Pancreas (tissue), 10 donors: ENCODE data around the gene SLC51B. TPM values are rescaled to one million over a fixed set of nuclear protein-coding genes. Genes with fewer than 3 reads are reported as not detected.
A peak's percentile ranks its signal among the peaks of the same experiment; 100 is the strongest.

Source experiments
- ATAC-seq, 4 donors: fragments of 200-7000 bp; cut with Tn5 transposase; one replicate each; pipeline versions ENCODE4 v1.8.0 to v1.9.1; 2020; ENCODE audit warnings: mild to moderate bottlenecking in 4 of 4, moderate library complexity in 4 of 4
- DNase-seq, 6 donors: peaks; one replicate each; pipeline ENCODE4 v3.0.0-alpha.2; 2020
- FAIRE-seq: peaks from 2 replicates; lab custom pipeline; 2012; peaks lifted over from hg19 to GRCh38; lab: Jason Lieb, UNC
- H3K27ac ChIP-seq, 4 donors: fragments of 200-600 bp; sonication (generic); 1 replicate in 3 of 4; 2 replicates in 1 of 4; pipeline versions ENCODE4 v1.5.0 to v1.8.0; 2020
- H3K27me3 ChIP-seq, 4 donors: fragments of 200-600 bp; one replicate each; pipeline ENCODE4 v1.8.0; 2021
- H3K36me3 ChIP-seq, 3 donors: fragments of 200-600 bp; sonication (generic) in 1 of 3; one replicate each; pipeline versions ENCODE4 v1.5.0 to v1.8.0; 2020 to 2021
- H3K4me1 ChIP-seq, 3 donors: fragments of 200-600 bp; one replicate each; pipeline ENCODE4 v1.8.0; 2021
- H3K4me3 ChIP-seq, 4 donors: fragments of 200-600 bp; sonication (generic) in 2 of 4; one replicate each; pipeline versions ENCODE4 v1.5.0 to v1.8.0; 2020 to 2021
- H3K9me3 ChIP-seq, 4 donors: fragments of 200-600 bp; one replicate each; pipeline ENCODE4 v1.8.0; 2021
- CTCF ChIP-seq, 4 donors: fragments of 200-600 bp; sonication (generic) in 3 of 4; IDR thresholded peaks; one replicate each; pipeline versions ENCODE4 v1.5.0 to v1.8.0; 2021; ENCODE audit warnings: antibody characterized with exemption in 4 of 4
- WGBS, 2 donors: extraction: QIAGEN DNeasy Blood & Tissue Kit; methylation state at CpG; one replicate each; pipeline ENCODE4 v1.1.7; 2013; 5-methylcytosine and 5-hydroxymethylcytosine counted together
- intact Hi-C, 3 donors: fragments of 100-400 bp; cut with DNase I; formaldehyde crosslinking; loops; one replicate each; pipeline versions ENCODE4 v1.11.1 to v1.14.2; 2022
- polyA plus RNA-seq, 2 donors: library from polyadenylated mRNA; stranded (reverse); fragments of 200-250 nt; gene quantifications; one replicate each; pipeline ENCODE4 v1.2.3, GENCODE V29; 2013
- total RNA-seq, 6 donors: library from RNA; stranded (reverse); fragmentation: NEBNext Ultra II Directional in 4 of 6; extraction: Animal tissue kit (Norgen Biotek cat#: 25700) in 4 of 6; gene quantifications; one replicate each; pipeline versions ENCODE4 v1.2.1 to v1.2.4, GENCODE V29; 2021 to 2023
- donor health status: healthy with polysubstance abuse.
- donor health status: DM: no; HTN: no; CAD: no; lungs with moderate emphysema.
- donor health status: DM: no; HTN: no; CAD: no.
- donor health status: control.
- donor health status: control.
- donor health status: Bipolar disorder and iron deficiency.
- donor health status: DM: yes; HTN: yes; CAD: no.
- donor health status: DM: no; HTN: no; CAD: no.
- donor health status: DM: no; HTN: no; CAD: no.
- donor health status: DM: yes; HTN: yes; CAD: no.

The SLC51B gene
- total and polyA plus RNA-seq, 8 donors: 0.26 to 1.1 (median 0.49) TPM; not detected in 5

- Histone ChIP-seq H3K27ac (no peak overlapping the region), H3K9me3 (no peaks in the 10 kb centered on the region), H3K27me3 (no peaks in the 10 kb centered on the region), H3K36me3 (peaks cover 0 to 22% (median 2%) of the 10 kb centered on the region in 3 donors), H3K4me1 (no peaks in the 10 kb centered on the region), H3K4me3 (no peak overlapping the region)
- WGBS, 2 donors: 51 to 67% methylated on average over 9 of the region's 9 CpGs
- DNase-seq (peak in 4 of 6 donors; percentile 33 to 74 (median 38)), FAIRE-seq (no peak), ATAC-seq (peak in 3 of 4 donors; percentile 53 to 72 (median 56))
- intact Hi-C loops: no loop called here
- TF ChIP-seq CTCF (IDR thresholded peaks at IDR 0.05): peak; percentile 34 to 52 (median 48)
Observed at GRCh38 chr15:65101411-65101890, 56.3 kb downstream of the SLC51B start.

- Histone ChIP-seq H3K9me3 (no peaks in the 10 kb centered on the region), H3K27me3 (no peaks in the 10 kb centered on the region), H3K4me1 (no peaks in the 10 kb centered on the region), H3K4me3 (no peak overlapping the region), H3K36me3 (peaks cover 0 to 22% (median 2%) of the 10 kb centered on the region in 3 donors), H3K27ac (no peak overlapping the region)
- ATAC-seq (peak in 1 of 4 donors; percentile 24), DNase-seq (peak in 2 of 6 donors; percentile 50 to 68), FAIRE-seq (no peak)
- 84% methylated on average over 64 to 75 of the region's 75 CpGs for WGBS, 2 donors
- TF ChIP-seq CTCF (IDR thresholded peaks at IDR 0.05): peak in 1 of 4 donors; percentile 4
- intact Hi-C loops: no loop called here
Observed at GRCh38 chr15:65101891-65102708, 56.9 kb downstream of the SLC51B start.

- no peak for TF ChIP-seq CTCF (IDR thresholded peaks at IDR 0.05)
- DNase-seq: no peak
- H3K4me3 ChIP-seq: no peak overlapping the region
- no peaks in the 10 kb centered on the region for H3K27me3 ChIP-seq
- no peaks in the 10 kb centered on the region for H3K9me3 ChIP-seq
- FAIRE-seq: no peak
- WGBS, 2 donors: 96% methylated on average over 3 of the region's 3 CpGs
- ATAC-seq: no peak
- peaks cover 0 to 22% (median 2%) of the 10 kb centered on the region in 3 donors for H3K36me3 ChIP-seq
- intact Hi-C loops: no loop called here
- no peaks in the 10 kb centered on the region for H3K4me1 ChIP-seq
- no peak overlapping the region for H3K27ac ChIP-seq
Observed at GRCh38 chr15:65102912-65103311, 57.7 kb downstream of the SLC51B start.

Other genes starting within 250 kb of the SLC51B start
- under 1 TPM in 4 of 6 donors, not detected in 2; 0.06 to 0.66 (median 0.31) TPM for gene PIF1, start 219.7 kb upstream of the SLC51B start, total RNA-seq
- gene PIF1, start 219.7 kb upstream of the SLC51B start, polyA plus RNA-seq: under 1 TPM; 0.38 to 0.47 TPM
- 10 to 100 TPM in 1 of 6 donors, 1 to 10 TPM in 5; 1.3 to 13.5 (median 4.4) TPM for gene PLEKHO2, start 203.5 kb upstream of the SLC51B start, total RNA-seq
- gene PLEKHO2, start 203.5 kb upstream of the SLC51B start, polyA plus RNA-seq: 1 to 10 TPM; 5.0 to 7.4 TPM
- gene ANKDD1A, start 133.5 kb upstream of the SLC51B start, total RNA-seq: 1 to 10 TPM; 2.0 to 4.9 (median 3.8) TPM
- gene ANKDD1A, start 133.5 kb upstream of the SLC51B start, polyA plus RNA-seq: 1 to 10 TPM; 2.2 to 4.6 TPM
- gene SPG21, start 55.5 kb upstream of the SLC51B start, total RNA-seq: 10 to 100 TPM; 26.3 to 40.2 (median 29.5) TPM
- 10 to 100 TPM; 21.1 to 39.1 TPM for gene SPG21, start 55.5 kb upstream of the SLC51B start, polyA plus RNA-seq
- gene MTFMT, start 15.7 kb upstream of the SLC51B start, total RNA-seq: 1 to 10 TPM; 3.3 to 6.6 (median 4.4) TPM
- 1 to 10 TPM; 1.9 to 3.5 TPM for gene MTFMT, start 15.7 kb upstream of the SLC51B start, polyA plus RNA-seq
- gene RASL12, start 22.6 kb downstream of the SLC51B start, total RNA-seq: 1 to 10 TPM in 3 of 6 donors, under 1 TPM in 3; 0.28 to 4.2 (median 1.2) TPM
- 1 to 10 TPM; 2.8 TPM for gene RASL12, start 22.6 kb downstream of the SLC51B start, polyA plus RNA-seq
- gene KBTBD13, start 31.4 kb downstream of the SLC51B start, total RNA-seq: not detected
- gene KBTBD13, start 31.4 kb downstream of the SLC51B start, polyA plus RNA-seq: not detected
- 1 to 10 TPM; 1.5 to 3.3 (median 2.4) TPM for gene UBAP1L, start 69.8 kb downstream of the SLC51B start, total RNA-seq
- 10 to 100 TPM in 1 of 2 donors, 1 to 10 TPM in 1; 7.9 to 11.4 TPM for gene UBAP1L, start 69.8 kb downstream of the SLC51B start, polyA plus RNA-seq
- 10 to 100 TPM in 3 of 6 donors, 1 to 10 TPM in 3; 7.3 to 13.1 (median 9.5) TPM for gene PDCD7, start 88.4 kb downstream of the SLC51B start, total RNA-seq
- 1 to 10 TPM; 7.3 to 9.8 TPM for gene PDCD7, start 88.4 kb downstream of the SLC51B start, polyA plus RNA-seq
- 10 to 100 TPM; 17.6 to 31.1 (median 20.9) TPM for gene CLPX, start 140.0 kb downstream of the SLC51B start, total RNA-seq
- 1 to 10 TPM; 6.3 to 8.3 TPM for gene CLPX, start 140.0 kb downstream of the SLC51B start, polyA plus RNA-seq
- gene CILP, start 166.1 kb downstream of the SLC51B start, total RNA-seq: 10 to 100 TPM in 1 of 6 donors, 1 to 10 TPM in 2, under 1 TPM in 3; 0.28 to 20.7 (median 3.1) TPM
- 1 to 10 TPM; 1.0 to 1.1 TPM for gene CILP, start 166.1 kb downstream of the SLC51B start, polyA plus RNA-seq
- gene PARP16, start 241.5 kb downstream of the SLC51B start, total RNA-seq: 1 to 10 TPM; 3.8 to 7.5 (median 5.7) TPM
- gene PARP16, start 241.5 kb downstream of the SLC51B start, polyA plus RNA-seq: 1 to 10 TPM; 3.1 to 5.5 TPM